GM20000 (cell line): ENCODE measurements around the gene HMOX1.

Experiments
- DNase-seq: peaks from one replicate; pipeline ENCODE4 v3.0.0; 2012; ENCODE audit warnings: low spot score
- CTCF ChIP-seq: IDR thresholded peaks from 2 replicates; pipeline ENCODE4 v1.5.1; 2012; ENCODE audit warnings: mild to moderate bottlenecking, control low read depth; ENCODE audit errors: extremely low read depth, missing control alignments

The HMOX1 gene

GRCh38 chr22:35422145-35422544 lies 41.2 kb downstream of the HMOX1 start:
- no peak for TF ChIP-seq CTCF

GRCh38 chr22:35422936-35423335 lies 42.0 kb downstream of the HMOX1 start:
- DNase-seq = no peak
- no peak for TF ChIP-seq CTCF

More at GRCh38 chr22:35422145-35422544, 41.2 kb downstream of the HMOX1 start:
- no peak for DNase-seq

GRCh38 chr22:35424081-35424480 lies 43.2 kb downstream of the HMOX1 start:
- no peak for DNase-seq
- no peak for TF ChIP-seq CTCF

GRCh38 chr22:35424761-35425160 lies 43.9 kb downstream of the HMOX1 start:
- no peak for TF ChIP-seq CTCF
- no peak for DNase-seq

- TF ChIP-seq CTCF = no peak
- no peak for DNase-seq
Measured at GRCh38 chr22:35425546-35425945, 44.6 kb downstream of the HMOX1 start.

- DNase-seq = no peak
- TF ChIP-seq CTCF = no peak
Measured at GRCh38 chr22:35425971-35426800, 45.3 kb downstream of the HMOX1 start.

- DNase-seq = no peak
- no peak for TF ChIP-seq CTCF
Measured at GRCh38 chr22:35426801-35427140, 45.9 kb downstream of the HMOX1 start.
